Stimulated activated CD8-positive, alpha-beta memory T cell treated with anti-CD3 and anti-CD28 coated beads, Interleukin-4, amount 100 ng/mL, for 24 hours (primary cell): Measurements from ENCODE around the gene ALG12.

ENCODE experiments used
- DNase-seq: peaks from one replicate; pipeline ENCODE4 v3.0.0-alpha.2; 2020; ENCODE audit warnings: low read depth

Gene ALG12

DNA sequence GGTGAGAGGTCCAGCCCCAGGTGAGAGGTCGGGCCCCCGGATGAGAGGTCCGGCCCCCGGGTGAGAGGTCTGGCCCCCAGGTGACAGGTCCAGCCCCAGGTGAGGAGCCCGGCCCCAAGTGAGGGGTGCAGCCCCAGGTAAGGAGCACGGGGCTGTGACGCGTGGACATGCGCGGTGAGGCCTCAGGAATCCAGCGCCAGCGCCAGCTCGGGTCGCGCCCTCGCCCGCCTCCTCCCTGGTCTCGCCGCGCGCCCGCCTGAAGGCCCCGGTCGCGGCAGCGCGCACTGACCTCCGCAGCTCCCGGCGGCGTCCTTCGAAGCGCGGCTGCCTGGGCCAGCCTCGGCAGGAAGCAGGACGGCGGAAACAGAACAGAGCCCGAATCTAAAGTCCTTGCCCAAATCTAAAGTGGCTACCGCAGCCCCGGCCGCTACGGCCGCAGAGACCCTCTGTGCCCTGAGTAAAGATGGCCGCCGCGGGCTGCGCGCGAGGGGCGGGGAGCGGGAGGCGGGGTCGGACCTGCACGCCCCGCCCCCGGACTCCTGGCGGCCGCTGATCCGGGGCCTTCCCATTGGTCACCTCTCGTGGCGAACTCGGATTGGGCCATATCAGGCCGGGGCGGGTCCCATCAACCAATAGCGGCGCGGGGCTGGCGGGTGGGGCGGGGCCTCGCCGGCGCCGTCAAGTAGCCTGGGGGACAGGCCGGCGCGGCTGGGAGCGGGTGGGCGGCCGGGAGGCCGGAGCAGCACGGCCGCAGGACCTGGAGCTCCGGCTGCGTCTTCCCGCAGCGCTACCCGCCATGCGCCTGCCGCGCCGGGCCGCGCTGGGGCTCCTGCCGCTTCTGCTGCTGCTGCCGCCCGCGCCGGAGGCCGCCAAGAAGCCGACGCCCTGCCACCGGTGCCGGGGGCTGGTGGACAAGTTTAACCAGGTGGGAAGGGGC is at the start of gene ALG12, which contains the start of gene CRELD2:
ALG12 (minus strand) TSS at position 465 of the 937 bp plus-strand sequence. CDS start 4,673 bp downstream, outside the sequence.
CRELD2 (plus strand) TSS at position 661 of the 937 bp plus-strand sequence; CDS start at position 797, 136 bp downstream.
- DNase-seq, result peak; percentile 94

DNA sequence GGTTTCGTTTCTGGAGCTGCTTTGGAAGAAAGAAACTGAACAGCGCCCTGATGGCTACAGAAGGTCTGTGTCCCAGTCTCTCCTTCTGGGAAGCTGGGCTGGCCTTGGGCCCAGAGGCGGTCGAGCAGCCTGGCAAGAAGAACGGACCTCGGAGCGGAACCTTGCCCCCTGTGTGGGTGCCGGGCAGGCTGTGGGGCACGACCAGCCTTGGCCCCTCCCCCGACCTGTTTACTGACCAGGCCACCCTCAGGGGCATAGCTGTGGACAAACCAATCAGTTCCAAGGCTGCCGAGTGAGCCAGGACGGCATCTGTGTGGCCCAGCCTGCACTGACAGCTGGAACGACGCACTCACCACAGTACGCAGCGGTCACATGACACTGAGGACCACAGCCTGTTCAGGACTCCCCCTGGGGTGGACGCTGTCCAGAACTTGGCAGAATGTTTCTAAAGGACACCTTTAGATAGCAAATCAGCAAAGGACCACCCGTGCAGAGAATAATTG is 49.5 kb upstream of the ALG12 start:
- DNase-seq, result no peak

DNA sequence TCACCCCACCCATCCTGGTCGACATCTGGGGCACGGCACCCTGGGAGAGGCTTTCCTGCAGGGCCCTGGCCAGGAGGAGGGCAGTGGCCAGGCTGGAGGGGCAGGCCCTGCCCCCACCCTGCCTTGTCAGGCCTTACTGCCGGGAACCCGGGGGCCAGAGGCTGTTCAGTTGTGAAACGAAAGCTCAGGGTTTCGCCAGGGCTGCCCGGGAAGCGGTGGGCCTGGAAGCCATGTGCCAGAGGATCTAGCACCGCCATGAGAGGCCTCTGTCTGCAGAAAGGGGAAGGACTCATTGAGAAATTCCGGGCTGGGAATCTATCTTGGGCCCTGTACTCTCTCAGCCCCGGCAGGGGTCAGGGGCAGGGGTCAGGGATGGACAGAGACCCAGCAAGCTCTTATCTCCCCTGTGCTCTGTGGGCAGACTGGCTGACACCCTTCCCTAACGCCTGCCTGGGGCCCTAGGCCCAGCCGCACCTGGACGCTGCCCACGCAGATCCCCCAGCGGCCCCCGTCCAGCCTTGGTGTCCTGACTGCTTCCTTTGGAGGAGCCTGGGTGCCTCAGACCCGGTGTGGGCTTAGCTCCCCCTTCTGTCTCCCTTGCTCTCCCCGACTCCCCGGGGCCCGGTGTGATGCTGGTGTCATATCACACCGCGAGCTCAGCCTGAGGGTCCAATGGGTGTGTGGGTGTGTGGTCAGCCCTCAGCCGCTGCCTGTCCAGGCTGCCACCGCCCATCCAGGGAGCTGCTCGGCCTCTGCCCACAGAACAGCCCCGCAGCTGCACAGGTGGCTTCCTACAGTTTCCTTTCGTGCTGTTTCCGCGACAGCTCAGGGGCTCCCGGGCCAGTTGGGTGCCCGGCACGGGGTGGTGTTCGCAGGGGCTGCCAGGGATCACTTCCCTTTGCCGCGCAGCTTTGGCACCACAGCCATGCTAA is 48.8 kb upstream of the ALG12 start:
- DNase-seq, result no peak

DNA sequence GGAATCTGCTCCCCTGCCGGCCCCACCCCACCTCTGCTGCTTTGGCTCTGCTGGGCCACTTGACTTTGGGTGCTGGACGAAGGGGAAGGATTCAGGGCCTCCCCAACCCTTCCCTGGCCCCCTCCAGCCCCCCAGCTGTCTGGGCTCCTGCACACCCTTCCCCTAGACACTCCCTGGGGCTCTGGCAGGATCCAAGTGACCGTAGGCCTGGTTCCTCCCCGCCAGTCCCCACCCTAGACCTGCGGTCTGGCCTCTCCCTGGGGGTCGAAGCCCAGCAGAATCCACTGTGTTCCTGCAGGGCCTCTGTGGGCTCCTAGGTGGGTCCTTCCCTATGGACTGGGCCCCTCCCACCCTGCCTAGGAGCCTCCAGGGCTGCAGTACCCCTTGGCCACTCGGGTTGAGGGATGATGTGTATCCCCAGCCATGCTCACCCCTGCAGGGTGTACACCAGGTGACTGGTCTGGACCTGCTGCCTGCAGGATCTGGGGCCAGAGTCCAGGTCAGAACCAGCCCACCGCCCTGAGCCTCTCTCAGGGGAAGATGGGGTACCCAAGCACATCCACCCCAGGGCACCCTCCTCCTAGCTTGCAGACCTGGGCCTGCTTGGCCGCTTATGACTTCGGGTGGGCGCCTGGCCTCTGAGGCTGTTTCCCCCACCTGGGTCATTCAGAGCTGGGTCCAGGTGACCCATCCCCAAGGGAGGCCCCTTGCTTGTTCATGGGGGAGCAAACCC is 48.0 kb upstream of the ALG12 start:
- no peak for DNase-seq

DNA sequence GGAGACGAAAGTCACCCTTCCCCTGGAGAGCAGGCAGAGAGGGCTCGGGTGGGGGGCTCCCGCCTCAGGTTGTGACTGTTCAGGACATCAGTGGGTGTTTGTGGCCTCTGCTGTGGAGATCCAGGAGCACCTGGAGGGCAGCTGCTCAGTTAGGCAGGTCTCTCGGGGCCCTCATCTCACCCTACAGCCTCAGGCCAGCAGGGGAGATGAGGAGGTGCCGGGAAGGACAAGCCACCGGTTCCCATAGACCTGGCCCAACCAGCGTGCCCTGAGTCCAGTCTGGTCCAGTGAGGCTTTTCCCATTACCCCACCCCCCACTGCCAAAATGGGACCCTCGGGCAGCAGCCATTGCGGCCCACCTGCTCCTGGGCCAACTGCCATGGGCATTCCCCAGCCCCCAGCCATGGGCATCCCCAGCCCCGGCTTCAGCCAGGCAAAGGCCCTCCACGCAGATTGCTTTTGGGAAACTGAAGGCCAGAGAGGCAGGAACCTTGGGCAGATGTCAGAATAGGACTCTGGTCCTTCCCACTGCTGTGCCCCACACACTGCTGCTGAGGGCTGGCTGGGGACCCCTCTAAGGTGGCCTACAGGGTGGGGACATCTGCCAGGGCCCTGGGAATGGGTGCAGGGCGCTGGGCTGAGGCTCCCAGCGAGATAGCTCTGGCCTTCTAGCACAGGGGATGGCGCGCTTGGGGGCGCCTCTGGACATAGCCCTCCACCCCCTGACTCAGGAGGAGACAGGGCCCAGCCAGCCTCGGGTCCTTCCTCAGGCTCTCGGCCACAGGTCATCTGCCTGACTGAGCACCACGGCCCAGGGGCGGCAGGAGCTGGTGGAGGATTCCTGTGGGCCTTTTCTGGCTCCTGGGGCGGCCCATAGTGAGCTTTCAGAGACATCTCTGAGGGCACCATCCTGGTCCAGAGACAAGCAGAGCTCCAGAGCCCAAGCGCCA is 47.1 kb upstream of the ALG12 start:
- DNase-seq, result no peak

DNA sequence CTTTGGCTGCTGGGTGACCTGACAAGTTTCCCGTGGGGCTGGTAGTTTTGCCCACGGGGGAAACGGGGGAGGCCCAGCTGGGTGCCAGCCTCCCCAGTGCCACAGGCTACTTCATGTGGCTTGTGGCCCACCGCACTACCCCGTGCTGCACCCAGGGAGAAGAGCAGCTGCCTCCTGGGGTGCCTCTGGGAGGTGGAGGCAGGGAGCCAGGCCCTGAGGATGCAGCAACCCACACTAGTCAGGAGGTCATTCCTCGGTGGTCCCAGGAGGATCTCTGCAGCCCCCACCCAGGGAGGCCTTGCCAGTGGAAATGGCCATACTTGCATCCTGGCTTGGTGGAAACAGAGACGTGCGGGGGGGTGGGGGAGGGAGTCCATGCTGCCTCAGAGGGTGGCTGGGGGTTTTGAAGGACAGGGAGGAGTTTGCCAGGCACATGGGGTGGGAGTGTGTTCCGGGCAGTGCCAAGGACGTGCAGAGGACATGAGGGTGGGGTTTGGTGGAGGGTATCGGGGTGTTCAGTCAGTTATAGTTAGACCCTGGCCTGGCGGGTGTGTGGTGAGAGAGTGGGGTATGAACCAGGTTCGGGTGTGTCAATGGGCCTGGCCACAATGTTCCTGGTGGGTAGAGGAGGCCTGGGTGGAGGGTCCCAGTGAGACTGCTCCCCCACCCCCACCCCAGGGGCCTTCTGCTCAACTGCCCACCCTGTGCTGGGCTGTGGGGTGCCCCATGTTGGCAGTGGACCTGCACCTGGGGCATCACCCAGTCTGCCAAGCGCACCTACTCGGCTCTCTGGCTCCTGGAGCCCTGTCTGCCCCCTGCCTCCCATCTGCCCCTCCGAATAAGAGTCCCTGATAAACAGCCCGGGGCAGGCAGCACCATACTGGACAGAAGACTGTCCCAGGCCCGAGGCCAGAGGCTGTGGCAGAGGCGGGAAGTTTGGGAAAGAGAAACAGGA is 46.2 kb upstream of the ALG12 start:
- no peak for DNase-seq

DNA sequence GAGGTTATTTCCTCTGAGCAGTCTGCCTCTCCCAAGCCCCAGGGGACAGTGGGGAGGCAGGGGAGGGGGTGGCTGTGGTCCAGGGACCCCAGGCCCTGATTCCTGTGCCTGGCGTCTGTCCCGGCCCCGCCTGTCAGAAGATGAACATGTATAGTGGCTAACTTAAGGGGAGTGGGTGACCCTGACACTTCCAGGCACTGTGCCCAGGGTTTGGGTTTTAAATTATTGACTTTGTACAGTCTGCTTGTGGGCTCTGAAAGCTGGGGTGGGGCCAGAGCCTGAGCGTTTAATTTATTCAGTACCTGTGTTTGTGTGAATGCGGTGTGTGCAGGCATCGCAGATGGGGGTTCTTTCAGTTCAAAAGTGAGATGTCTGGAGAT is 45.4 kb upstream of the ALG12 start:
- no peak for DNase-seq

DNA sequence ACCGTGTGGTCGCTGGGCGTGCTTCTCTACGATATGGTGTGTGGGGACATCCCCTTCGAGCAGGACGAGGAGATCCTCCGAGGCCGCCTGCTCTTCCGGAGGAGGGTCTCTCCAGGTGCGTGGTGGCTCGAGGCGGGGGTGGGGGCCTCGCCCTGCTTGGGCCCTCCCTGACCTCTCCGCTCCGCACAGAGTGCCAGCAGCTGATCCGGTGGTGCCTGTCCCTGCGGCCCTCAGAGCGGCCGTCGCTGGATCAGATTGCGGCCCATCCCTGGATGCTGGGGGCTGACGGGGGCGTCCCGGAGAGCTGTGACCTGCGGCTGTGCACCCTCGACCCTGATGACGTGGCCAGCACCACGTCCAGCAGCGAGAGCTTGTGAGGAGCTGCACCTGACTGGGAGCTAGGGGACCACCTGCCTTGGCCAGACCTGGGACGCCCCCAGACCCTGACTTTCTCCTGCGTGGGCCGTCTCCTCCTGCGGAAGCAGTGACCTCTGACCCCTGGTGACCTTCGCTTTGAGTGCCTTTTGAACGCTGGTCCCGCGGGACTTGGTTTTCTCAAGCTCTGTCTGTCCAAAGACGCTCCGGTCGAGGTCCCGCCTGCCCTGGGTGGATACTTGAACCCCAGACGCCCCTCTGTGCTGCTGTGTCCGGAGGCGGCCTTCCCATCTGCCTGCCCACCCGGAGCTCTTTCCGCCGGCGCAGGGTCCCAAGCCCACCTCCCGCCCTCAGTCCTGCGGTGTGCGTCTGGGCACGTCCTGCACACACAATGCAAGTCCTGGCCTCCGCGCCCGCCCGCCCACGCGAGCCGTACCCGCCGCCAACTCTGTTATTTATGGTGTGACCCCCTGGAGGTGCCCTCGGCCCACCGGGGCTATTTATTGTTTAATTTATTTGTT is 44.8 kb upstream of the ALG12 start:
- no peak for DNase-seq

DNA sequence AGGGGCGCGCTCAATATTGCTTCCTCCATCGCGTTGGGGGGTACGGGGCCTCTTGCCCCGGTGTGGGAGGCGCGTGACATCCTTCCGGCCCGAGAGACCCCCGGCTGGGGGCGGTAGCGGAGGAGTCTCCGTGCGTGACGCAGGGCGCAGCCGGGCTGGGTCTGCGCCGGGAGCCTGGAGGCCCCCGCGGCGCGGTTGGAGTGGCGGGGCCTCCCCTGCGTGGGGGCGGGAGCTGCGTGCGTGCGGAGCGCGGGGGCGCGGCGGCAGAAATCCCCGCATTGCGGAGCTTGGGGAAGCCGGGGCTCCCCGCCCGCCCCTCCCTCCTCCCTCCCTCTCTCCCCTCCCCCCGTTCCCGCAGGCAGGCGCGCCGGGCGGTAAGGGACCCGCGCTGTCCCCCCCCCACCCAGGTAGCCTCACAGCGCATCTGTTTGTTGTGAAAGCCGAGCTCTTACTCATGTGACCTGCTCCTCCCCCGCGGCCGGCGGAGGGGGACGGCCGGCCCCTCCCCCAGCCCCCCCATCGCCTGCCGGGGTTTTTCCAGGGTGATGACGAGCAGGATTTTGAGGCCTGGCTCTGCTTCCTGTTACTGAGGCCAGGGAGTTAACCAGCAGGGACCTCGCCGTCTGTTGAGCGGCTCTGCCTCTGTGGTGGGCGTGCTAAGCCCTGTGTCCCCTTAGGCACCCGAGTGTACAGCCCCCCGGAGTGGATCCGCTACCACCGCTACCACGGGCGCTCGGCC is 43.9 kb upstream of the ALG12 start:
- peak; percentile 82 for DNase-seq

DNA sequence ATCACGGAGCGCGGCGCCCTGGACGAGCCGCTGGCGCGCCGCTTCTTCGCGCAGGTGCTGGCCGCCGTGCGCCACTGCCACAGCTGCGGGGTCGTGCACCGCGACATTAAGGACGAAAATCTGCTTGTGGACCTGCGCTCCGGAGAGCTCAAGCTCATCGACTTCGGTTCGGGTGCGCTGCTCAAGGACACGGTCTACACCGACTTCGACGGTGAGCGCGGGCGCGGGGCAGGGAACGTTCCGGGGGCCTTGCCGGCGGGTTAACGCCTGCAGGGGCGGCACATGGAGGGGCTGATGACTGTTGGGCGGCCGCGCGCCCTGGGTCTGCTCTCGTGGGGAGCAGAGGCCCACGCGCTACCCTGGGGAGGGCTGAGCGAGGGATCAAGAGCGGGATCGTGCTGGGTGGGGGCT is 43.4 kb upstream of the ALG12 start:
- no peak for DNase-seq

DNA sequence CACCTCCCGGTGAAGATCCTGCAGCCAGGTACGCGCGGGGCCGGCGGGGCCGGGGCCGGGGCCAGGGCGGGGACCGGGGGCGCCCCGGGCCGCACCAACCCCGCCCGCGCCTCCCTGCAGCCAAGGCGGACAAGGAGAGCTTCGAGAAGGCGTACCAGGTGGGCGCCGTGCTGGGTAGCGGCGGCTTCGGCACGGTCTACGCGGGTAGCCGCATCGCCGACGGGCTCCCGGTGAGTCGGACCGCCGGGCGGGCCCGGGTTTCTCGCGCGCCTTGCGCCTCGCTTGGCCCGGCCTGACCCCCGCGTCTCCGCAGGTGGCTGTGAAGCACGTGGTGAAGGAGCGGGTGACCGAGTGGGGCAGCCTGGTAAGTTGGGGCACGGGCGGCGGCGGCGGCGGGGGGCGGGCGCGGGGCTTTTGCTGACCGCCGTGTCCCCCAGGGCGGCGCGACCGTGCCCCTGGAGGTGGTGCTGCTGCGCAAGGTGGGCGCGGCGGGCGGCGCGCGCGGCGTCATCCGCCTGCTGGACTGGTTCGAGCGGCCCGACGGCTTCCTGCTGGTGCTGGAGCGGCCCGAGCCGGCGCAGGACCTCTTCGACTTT is 42.9 kb upstream of the ALG12 start:
- DNase-seq, result no peak

DNA sequence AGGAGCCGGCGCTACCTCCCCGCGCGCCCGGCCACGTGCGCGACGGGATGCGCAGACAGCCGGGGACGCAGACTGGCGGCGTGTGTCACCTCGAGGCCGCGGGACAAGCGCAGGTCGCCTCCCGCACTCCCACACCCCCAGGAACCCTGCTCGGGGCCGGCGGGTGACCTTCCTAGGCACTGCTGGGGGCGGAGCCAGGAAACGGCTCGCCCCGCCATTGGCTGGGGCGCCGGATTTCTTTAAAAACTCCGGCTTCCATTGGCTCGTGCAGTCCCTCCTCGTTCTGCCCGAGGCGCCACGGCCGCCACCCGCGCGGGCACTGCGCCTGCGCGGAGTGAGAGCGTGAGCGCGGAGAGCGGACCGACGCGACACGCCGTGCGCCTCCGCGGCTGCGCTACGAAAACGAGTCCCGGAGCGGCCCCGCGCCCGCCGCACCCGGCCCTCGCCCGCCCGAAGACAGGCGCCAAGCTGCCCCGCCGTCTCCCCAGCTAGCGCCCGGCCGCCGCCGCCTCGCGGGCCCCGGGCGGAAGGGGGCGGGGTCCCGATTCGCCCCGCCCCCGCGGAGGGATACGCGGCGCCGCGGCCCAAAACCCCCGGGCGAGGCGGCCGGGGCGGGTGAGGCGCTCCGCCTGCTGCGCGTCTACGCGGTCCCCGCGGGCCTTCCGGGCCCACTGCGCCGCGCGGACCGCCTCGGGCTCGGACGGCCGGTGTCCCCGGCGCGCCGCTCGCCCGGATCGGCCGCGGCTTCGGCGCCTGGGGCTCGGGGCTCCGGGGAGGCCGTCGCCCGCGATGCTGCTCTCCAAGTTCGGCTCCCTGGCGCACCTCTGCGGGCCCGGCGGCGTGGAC is 42.1 kb upstream of the ALG12 start, which contains the start of gene PIM3:
PIM3 (plus strand) TSS at position 614 of the 846 bp plus-strand sequence; CDS start at position 790, 176 bp downstream.
- peak; percentile 89 for DNase-seq

DNA sequence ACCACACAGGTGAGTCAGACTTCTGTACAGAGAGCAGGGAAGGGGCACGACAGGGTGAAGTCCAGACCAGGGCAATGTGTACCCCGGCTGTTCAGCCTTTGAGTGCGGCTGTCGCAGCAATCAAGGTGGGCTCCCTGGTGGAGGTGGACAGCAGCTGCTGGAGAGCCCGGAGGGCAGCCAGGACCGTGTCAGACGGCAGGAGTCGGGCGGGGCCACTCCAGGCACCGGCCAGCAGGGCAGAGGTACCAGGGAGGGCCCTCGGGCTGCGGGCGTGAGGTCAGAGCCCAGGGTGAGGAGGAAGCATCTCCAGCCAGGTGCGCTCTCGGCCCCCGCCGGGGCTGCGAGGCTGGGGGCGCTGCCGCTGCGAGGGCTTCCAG is 41.5 kb upstream of the ALG12 start:
- DNase-seq, result no peak

DNA sequence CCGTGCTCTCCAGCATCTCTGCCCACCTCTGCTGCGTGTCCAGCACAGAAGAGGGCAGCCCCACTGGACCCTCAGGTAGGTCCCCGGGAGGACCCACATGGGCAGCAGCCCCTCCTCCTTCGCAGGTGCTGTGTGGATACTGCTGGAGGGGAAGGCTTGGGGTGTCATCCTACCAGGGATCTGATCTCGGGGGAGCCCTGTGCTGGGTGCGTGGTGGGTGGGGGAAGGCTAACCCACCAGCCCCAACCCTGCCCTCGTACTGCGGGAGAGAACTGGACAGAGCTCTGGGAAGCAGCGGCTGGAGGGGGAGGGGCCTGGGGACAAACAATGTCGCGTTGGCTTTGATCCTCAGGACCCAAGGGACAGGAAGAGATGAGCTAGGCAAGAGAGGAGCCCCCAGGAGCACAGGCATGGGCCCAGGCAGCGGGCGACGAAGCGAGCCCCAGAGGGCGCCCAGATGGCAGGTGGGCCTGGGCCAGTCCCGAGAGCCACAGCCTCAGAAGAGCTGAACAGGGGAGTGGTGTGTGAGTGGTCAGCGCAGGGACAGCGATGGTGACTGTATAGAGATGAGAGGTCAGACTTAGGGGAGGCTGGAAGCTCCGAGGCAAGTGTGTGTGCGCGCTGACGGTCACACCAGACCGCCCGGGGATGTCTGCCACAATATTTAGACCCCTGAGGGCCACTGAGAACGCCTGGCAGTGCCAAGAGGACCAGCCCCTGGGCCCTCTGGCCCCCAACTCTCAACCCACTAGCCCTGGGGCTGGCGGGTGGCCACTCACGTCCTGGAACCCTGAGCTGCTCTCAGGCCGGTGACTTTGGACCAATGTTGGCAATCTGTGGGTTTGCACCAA is 40.9 kb upstream of the ALG12 start:
- no peak for DNase-seq

DNA sequence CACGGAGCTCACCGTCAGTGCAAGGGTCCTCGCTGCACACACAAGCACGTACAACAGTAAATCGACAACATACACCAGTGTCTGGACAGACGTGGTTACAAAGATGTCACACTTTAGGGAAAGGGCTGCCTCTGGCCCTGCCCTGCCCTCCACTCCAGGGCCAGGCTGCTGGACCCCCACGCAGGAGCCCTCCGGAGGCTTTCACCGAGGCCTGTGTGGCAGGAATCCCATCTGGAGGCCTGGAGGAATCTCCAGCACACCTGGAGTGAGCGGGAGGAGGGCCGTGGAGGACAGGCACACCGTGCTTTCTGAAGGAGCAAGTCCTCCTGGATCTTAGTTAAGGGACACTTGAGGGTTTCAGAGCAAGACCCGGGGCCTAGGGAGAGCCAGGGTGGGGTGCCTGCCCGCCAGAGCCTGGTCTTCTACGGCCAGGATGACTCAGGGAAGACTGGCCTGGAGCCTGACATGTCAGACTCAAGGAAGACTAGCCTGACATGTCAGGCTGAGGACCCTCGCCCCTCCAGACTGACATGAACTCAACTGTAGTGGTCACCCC is 40.2 kb upstream of the ALG12 start:
- DNase-seq, result no peak
